SU-DHL-6 (cell line): ENCODE measurements around the gene PLXNA2.

Source experiments
- CTCF ChIP-seq: fragments of 200-600 bp; sonication (generic); IDR thresholded peaks from one replicate; pipeline ENCODE4 v1.5.1; 2017; ENCODE audit warnings: antibody characterized with exemption, mild to moderate bottlenecking, low read length, moderate library complexity; ENCODE audit not compliant: insufficient read depth, poor library complexity, severe bottlenecking
- EZH2phosphoT487 ChIP-seq: fragments of 200-600 bp; sonication (generic), shearing (Covaris generic); conservative IDR thresholded peaks from 2 replicates; pipeline ENCODE4 v1.6.1; 2018; ENCODE audit warnings: mild to moderate bottlenecking, antibody characterized with exemption, low read length, moderate library complexity, mixed read lengths

GRCh38 chr1:208230668-208231529 lies 13.3 kb downstream of the PLXNA2 start:
- no peak for TF ChIP-seq CTCF
- no peak for TF ChIP-seq EZH2phosphoT487
